Measurements from ENCODE around the gene DGKA.
A peak's percentile ranks its signal among the peaks of the same experiment; 100 is the strongest.
"Not testable (repeated sequence)": the region's sequence is repeated elsewhere in the genome, so short reads cannot be mapped to it uniquely, and the experiment has no call there.

DGKA gene

GRCh38 chr12:55969356-55969755 is 38.4 kb downstream of the DGKA start:
- DNase-seq: no peak

GRCh38 chr12:55970775-55971174 is 39.8 kb downstream of the DGKA start:
- DNase-seq: no peak

- no peak for DNase-seq
Measured at GRCh38 chr12:55972042-55972441, 41.1 kb downstream of the DGKA start.

- no peak for DNase-seq
Measured at GRCh38 chr12:55972456-55972855, 41.5 kb downstream of the DGKA start.

GRCh38 chr12:55972911-55973598 is 42.1 kb downstream of the DGKA start:
- DNase-seq: peak; percentile 24 to 55

GRCh38 chr12:55973599-55974307 is 42.8 kb downstream of the DGKA start, which contains the start of gene RAB5B:
Gene RAB5B (plus strand): TSS chr12:55974078. CDS start chr12:55986961, 12,883 bp downstream.
- peak; percentile 100 for DNase-seq

- peak; percentile 34 to 48 for DNase-seq
Measured at GRCh38 chr12:55974308-55974730, 43.4 kb downstream of the DGKA start.

GRCh38 chr12:55978393-55978792 is 47.4 kb downstream of the DGKA start:
- DNase-seq: no peak

- DNase-seq: no peak
Measured at GRCh38 chr12:55979069-55979468, 48.1 kb downstream of the DGKA start.

GRCh38 chr12:55981882-55982281 is 50.9 kb downstream of the DGKA start:
- not testable (repeated sequence) for DNase-seq

GRCh38 chr12:55982319-55982936 is 51.5 kb downstream of the DGKA start:
- DNase-seq: no peak

- no peak for DNase-seq
Measured at GRCh38 chr12:55983232-55983842, 52.4 kb downstream of the DGKA start.

GRCh38 chr12:55984861-55985260 is 53.9 kb downstream of the DGKA start:
- no peak for DNase-seq

GRCh38 chr12:55985341-55985740 is 54.4 kb downstream of the DGKA start:
- DNase-seq: no peak

- not testable (repeated sequence) for DNase-seq
Measured at GRCh38 chr12:55985976-55986375, 55.0 kb downstream of the DGKA start.

- DNase-seq: no peak
Measured at GRCh38 chr12:55991110-55991509, 60.1 kb downstream of the DGKA start.

- DNase-seq: no peak
Measured at GRCh38 chr12:55993230-55993853, 62.4 kb downstream of the DGKA start.

GRCh38 chr12:55995366-55995765 is 64.4 kb downstream of the DGKA start:
- DNase-seq: no peak

GRCh38 chr12:55996201-55996714 is 65.3 kb downstream of the DGKA start:
- DNase-seq: peak; percentile 71 to 85

GRCh38 chr12:55996715-55997534 is 66.0 kb downstream of the DGKA start, which contains the start of gene SUOX:
Gene SUOX (plus strand): TSS chr12:55997276. CDS start chr12:56002222, 4,946 bp downstream.
- DNase-seq: peak; percentile 52 to 80

GRCh38 chr12:55997535-55997859 is 66.5 kb downstream of the DGKA start:
- DNase-seq: no peak

GRCh38 chr12:55999522-55999921 is 68.6 kb downstream of the DGKA start:
- DNase-seq: peak in 1 of 2 donors; percentile 38
